Upper lobe of left lung (tissue), 6 donors: Measurements from ENCODE around the gene CSTPP1. TPM values are rescaled to one million over a fixed set of nuclear protein-coding genes. Genes with fewer than 3 reads are reported as not detected.

Source experiments
- ATAC-seq, 2 donors: fragments of 200-7000 bp; cut with Tn5 transposase; one replicate each; pipeline ENCODE4 v1.9.1; 2022; ENCODE audit warnings: mild to moderate bottlenecking in 2 of 2, moderate library complexity in 2 of 2; ENCODE audit not compliant: low FRiP score in 2 of 2
- DNase-seq, 2 donors: peaks; one replicate each; pipeline ENCODE4 v3.0.0-alpha.2; 2019 to 2020
- H3K27ac ChIP-seq, 4 donors: fragments of 200-600 bp; sonication (generic); one replicate each; pipeline ENCODE4 v1.5.1; 2016 to 2019
- H3K27me3 ChIP-seq, 4 donors: fragments of 200-600 bp; sonication (generic); one replicate each; pipeline ENCODE4 v1.5.1; 2017 to 2019
- H3K36me3 ChIP-seq, 4 donors: fragments of 200-600 bp; sonication (generic); one replicate each; pipeline ENCODE4 v1.5.1; 2016 to 2019
- H3K4me1 ChIP-seq, 4 donors: fragments of 200-600 bp; sonication (generic); one replicate each; pipeline ENCODE4 v1.5.1; 2018 to 2019
- H3K4me3 ChIP-seq, 4 donors: fragments of 200-600 bp; sonication (generic); one replicate each; pipeline ENCODE4 v1.5.1; 2017 to 2019; ENCODE audit warnings: mild to moderate bottlenecking in 2 of 4, moderate library complexity in 1 of 4
- H3K9me3 ChIP-seq, 4 donors: fragments of 200-600 bp; sonication (generic); one replicate each; pipeline ENCODE4 v1.5.1; 2018 to 2019
- EP300 ChIP-seq, 4 donors: sonication (generic); formaldehyde crosslinking; IDR thresholded peaks; one replicate each; pipeline ENCODE4 v1.5.1; 2017; ENCODE audit warnings: antibody characterized with exemption in 4 of 4, control low read depth in 2 of 4
- POLR2A ChIP-seq, 4 donors: fragments of 450-650 bp; IDR thresholded peaks; one replicate each; pipeline ENCODE4 v1.5.1; 2016 to 2017; ENCODE audit warnings: antibody characterized with exemption in 4 of 4, mild to moderate bottlenecking in 2 of 4
- POLR2AphosphoS5 ChIP-seq, 2 donors: sonication (generic); formaldehyde crosslinking; IDR thresholded peaks; one replicate each; pipeline ENCODE4 v1.5.1; 2017; ENCODE audit warnings: antibody characterized with exemption in 2 of 2
- WGBS, 2 donors: methylation state at CpG; one replicate each; pipeline ENCODE4 v1.1.5; 2017 to 2018; 5-methylcytosine and 5-hydroxymethylcytosine counted together
- total RNA-seq, 6 donors: library from RNA; depleted of rRNA in 4 of 6; stranded (reverse); fragments of >200 nt in 4 of 6; gene quantifications; one replicate each; pipeline versions ENCODE4 v1.1.0 to v1.2.1, GENCODE V29; 2016 to 2021
- TF ChIP-seq, protein P1 (sequence below), 6 experiments: fragments of 450-650 bp in 4 of 6; fragments of 200-600 bp in 2 of 6; sonication (generic) in 2 of 6; IDR thresholded peaks; one replicate each; pipeline ENCODE4 v1.5.1; 2016 to 2019; ENCODE audit warnings: antibody characterized with exemption in 6 of 6
- donor health status: DM: no; HTN: no; CAD: no; lungs with moderate emphysema.
- donor health status: DM: no; HTN: yes; CAD: no; lungs with severe emphysema.

The CSTPP1 gene
- total RNA-seq, 6 donors from 2014 or later: 23.9 to 71.2 (median 47.2) TPM

DNA sequence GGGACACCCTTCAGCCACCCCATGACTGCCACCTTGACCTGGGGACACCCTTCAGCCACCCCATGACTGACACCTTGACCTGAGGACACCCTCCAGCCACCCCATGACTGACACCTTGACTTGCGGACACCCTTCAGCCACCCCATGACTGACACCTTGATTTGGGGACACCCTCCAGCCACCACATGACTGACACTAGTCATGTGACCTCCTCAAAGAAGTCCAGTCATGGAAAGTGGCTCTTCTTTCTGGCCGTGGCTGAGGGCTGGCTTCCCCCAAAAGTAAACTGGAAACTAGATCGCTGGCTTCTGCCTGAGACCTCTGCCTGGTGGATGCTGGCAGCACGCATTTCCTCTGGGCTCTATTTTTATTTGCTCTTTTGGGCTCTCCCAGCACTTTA lies 211.7 kb downstream of the CSTPP1 start:
- no peaks in the 10 kb centered on the region for H3K27me3 ChIP-seq
- no peak for TF ChIP-seq EP300 (IDR thresholded peaks at IDR 0.05)
- H3K9me3 ChIP-seq: no peaks in the 10 kb centered on the region
- H3K36me3 ChIP-seq: peaks cover 0 to 5% (median 0%) of the 10 kb centered on the region in 4 donors
- no peak for ATAC-seq
- DNase-seq: no peak
- H3K27ac ChIP-seq: no peak overlapping the region
- H3K4me1 ChIP-seq: peaks cover 2 to 14% (median 5%) of the 10 kb centered on the region in 4 donors
- H3K4me3 ChIP-seq: no peak overlapping the region
- WGBS, 2 donors: 86 to 100% methylated on average over 3 to 4 of the region's 4 CpGs

DNA sequence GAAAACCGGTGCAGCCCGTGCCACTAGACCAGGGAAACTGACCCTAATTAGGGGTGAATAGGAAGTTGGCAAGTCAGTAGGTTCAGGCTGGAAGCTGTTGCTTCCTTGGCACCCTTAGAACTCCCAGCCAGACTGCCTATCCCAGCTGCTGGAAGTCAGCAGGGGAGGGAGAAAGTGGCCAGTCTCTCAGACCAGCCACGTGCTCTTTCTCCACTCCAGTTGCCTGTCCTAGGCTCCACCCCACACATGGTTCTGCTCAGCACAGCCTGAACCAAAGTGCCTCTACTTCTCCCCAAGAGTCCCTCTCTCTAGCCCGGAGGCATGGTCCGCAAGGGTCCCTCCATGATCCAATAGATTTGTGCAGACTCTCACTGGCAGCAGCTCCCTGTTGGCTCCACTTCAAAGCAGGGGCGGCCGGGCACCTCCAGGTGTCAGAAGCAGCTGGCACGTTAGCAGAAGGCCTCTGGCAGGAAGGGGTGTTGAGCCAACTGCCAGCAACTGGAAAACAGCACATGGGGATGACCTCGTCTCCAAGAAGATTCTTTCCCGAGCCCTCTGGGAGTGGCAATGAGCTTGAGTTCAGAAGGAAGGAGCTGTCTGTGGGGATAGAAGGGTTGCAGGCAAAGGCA lies 212.5 kb downstream of the CSTPP1 start:
- ATAC-seq: no peak
- no peaks in the 10 kb centered on the region for H3K9me3 ChIP-seq
- DNase-seq: peak in 1 of 2 donors; percentile 54

DNA sequence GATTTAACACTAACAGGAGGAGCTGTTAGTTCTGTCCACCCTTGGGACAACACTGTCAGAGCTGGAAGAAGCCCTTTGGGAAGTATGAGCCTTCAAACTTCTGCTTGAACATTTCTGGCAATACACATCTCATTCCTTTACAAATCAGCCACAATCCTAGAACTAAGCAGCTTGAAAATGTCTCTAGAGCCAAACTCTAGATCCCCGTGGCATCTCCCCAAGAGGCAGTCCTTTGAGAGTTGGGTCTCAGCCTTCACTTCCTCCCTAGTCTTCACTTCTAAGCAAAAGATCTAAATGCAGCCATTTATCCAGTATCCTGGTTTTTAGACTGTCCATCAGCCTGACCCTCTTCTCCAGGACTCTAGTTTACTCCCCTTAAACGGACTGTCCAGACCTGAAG lies 213.2 kb downstream of the CSTPP1 start:
- Histone ChIP-seq H3K9me3 (no peaks in the 10 kb centered on the region), H3K4me3 (no peak overlapping the region), H3K4me1 (peaks cover 5 to 19% (median 13%) of the 10 kb centered on the region in 4 donors), H3K27me3 (no peaks in the 10 kb centered on the region), H3K27ac (no peak overlapping the region), H3K36me3 (peaks cover 0 to 5% (median 0%) of the 10 kb centered on the region in 4 donors)
- WGBS, 2 donors: 64 to 65% methylated on average over 2 of the region's 2 CpGs
- ATAC-seq (no peak), DNase-seq (no peak)
- no peak for TF ChIP-seq EP300 (IDR thresholded peaks at IDR 0.05)
- TF ChIP-seq POLR2AphosphoS5 (IDR thresholded peaks at IDR 0.05): no peak
- TF ChIP-seq, protein P1, sequence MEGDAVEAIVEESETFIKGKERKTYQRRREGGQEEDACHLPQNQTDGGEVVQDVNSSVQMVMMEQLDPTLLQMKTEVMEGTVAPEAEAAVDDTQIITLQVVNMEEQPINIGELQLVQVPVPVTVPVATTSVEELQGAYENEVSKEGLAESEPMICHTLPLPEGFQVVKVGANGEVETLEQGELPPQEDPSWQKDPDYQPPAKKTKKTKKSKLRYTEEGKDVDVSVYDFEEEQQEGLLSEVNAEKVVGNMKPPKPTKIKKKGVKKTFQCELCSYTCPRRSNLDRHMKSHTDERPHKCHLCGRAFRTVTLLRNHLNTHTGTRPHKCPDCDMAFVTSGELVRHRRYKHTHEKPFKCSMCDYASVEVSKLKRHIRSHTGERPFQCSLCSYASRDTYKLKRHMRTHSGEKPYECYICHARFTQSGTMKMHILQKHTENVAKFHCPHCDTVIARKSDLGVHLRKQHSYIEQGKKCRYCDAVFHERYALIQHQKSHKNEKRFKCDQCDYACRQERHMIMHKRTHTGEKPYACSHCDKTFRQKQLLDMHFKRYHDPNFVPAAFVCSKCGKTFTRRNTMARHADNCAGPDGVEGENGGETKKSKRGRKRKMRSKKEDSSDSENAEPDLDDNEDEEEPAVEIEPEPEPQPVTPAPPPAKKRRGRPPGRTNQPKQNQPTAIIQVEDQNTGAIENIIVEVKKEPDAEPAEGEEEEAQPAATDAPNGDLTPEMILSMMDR (IDR thresholded peaks at IDR 0.05): no peak
- TF ChIP-seq POLR2A (IDR thresholded peaks at IDR 0.05): no peak

More for the DNA sequence above, 212.5 kb downstream of the CSTPP1 start:
- Histone ChIP-seq H3K4me3 (no peak overlapping the region), H3K36me3 (peaks cover 0 to 5% (median 0%) of the 10 kb centered on the region in 4 donors), H3K4me1 (peaks cover 5 to 19% (median 12%) of the 10 kb centered on the region in 4 donors), H3K27ac (peak overlapping the region in 1 of 4 donors; percentile 30), H3K27me3 (no peaks in the 10 kb centered on the region)
- TF ChIP-seq POLR2AphosphoS5 (IDR thresholded peaks at IDR 0.05) (no peak), POLR2A (IDR thresholded peaks at IDR 0.05) (no peak), EP300 (IDR thresholded peaks at IDR 0.05) (no peak)
- TF ChIP-seq, protein P1 (IDR thresholded peaks at IDR 0.05): no peak
- WGBS, 2 donors: 64 to 75% methylated on average over 3 to 10 of the region's 10 CpGs

DNA sequence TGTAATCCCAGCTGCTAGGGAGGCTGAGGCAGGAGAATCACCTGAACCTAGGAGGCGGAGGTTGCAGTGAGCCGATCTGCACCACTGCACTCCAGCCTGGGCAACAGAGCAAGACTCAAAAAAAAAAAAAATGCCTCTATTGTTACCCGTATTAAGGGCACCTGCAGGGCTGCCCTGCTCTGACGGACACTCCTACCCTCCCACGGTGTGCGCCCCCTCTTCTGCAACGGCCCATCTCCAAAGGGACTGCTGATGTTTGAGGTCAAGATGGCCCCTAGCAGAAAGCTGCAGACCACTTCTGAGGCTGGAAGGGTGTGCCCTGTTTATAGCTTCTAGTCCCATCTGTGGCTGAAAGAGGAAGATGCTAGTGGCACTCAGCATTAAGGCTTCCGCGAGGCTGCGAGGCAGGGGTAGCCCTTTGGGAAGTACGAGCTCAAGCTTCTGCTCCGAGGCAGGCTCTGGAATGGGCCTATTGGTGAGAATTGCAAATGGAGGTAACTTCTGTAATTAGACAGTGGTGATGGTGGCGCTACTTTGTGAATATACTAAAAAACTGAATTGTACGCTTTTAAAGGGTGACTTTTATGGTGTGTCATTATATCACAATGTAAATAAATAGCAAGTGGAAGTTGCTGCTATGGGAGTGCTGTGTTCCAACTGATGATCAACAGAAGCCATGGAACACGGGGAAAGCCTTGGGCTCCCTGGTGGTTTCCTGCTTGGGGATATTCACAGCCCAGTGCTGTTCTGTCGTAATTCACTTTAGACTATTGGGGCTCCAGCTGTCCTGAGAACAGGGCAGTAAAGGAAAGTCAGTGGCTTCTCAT lies 215.8 kb downstream of the CSTPP1 start:
- ATAC-seq: no peak
- H3K27ac ChIP-seq: peak overlapping the region in 3 of 4 donors; percentile 4 to 18 (median 7)

More for the DNA sequence above, 215.8 kb downstream of the CSTPP1 start:
- TF ChIP-seq, protein P1 (IDR thresholded peaks at IDR 0.05): no peak
- TF ChIP-seq POLR2A (IDR thresholded peaks at IDR 0.05) (no peak), POLR2AphosphoS5 (IDR thresholded peaks at IDR 0.05) (no peak), EP300 (IDR thresholded peaks at IDR 0.05) (no peak)
- Histone ChIP-seq H3K4me1 (peaks cover 5 to 19% (median 13%) of the 10 kb centered on the region in 4 donors), H3K9me3 (no peaks in the 10 kb centered on the region), H3K36me3 (peaks cover 0 to 10% (median 5%) of the 10 kb centered on the region in 4 donors), H3K4me3 (no peak overlapping the region), H3K27me3 (no peaks in the 10 kb centered on the region)
- 83 to 91% methylated on average over 16 of the region's 16 CpGs for WGBS, 2 donors
- DNase-seq: no peak
